GM19468 (cell line): Measurements from ENCODE around the gene CLIC3.

ENCODE experiments used
- ATAC-seq: cut with Tn5 transposase; IDR thresholded peaks from one replicate; pipeline ENCODE4 v1.9.1; 2021; ENCODE audit warnings: mild to moderate bottlenecking, moderate library complexity, moderate number of reproducible peaks; ENCODE audit not compliant: unreplicated experiment; ENCODE audit errors: extremely low read depth

The CLIC3 gene

GRCh38 chr9:136945333-136946227 is 50.8 kb downstream of the CLIC3 start:
- ATAC-seq = no peak
